Lower leg skin (tissue), 3 donors: ENCODE measurements around the gene NR0B2.

Experiments used
- POLR2A ChIP-seq, 2 donors: fragments of 450-650 bp; IDR thresholded peaks; one replicate each; pipeline ENCODE4 v1.6.1; 2016 to 2017; ENCODE audit warnings: antibody characterized with exemption in 2 of 2, mild to moderate bottlenecking in 1 of 2, moderate library complexity in 1 of 2
- TF ChIP-seq, protein P1 (sequence below), 3 donors: fragments of 450-650 bp; IDR thresholded peaks; one replicate each; pipeline ENCODE4 v1.5.1; 2016; ENCODE audit warnings: antibody characterized with exemption in 3 of 3, mild to moderate bottlenecking in 3 of 3, moderate library complexity in 2 of 3

DNA sequence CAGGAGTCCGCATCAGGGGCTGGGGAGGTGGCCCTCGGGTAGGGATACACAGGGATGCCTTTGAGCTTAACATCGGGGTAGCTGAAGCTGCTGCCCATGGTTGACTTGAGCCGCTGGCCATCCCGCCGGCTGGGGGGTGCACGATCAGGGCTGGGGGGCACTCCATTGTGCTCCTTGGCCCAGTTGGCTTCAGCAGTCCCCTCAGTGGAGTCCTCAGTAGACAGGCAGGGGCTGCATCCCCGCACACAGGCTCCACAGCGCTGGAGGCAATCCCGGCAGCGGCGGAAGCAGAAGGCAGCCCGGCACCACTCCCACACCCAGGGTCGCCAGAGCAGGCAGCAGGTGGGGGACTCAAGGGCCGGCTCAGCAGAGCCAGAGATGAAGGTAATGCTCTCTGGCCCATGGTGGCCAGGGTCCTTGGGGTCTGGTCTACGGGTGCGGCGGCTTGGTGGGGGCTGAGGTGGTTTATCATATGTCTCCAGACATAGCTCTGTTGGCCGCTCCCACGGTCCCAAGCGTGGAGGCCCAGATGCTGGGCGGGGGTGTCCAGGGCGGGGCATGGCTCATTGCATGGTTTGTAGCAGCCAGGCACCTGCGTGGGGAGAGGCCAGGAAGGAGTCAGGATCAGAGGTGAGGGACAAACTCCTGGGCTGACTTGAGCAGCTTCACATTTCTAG lies 38.2 kb upstream of the NR0B2 start:
- TF ChIP-seq, protein P1, sequence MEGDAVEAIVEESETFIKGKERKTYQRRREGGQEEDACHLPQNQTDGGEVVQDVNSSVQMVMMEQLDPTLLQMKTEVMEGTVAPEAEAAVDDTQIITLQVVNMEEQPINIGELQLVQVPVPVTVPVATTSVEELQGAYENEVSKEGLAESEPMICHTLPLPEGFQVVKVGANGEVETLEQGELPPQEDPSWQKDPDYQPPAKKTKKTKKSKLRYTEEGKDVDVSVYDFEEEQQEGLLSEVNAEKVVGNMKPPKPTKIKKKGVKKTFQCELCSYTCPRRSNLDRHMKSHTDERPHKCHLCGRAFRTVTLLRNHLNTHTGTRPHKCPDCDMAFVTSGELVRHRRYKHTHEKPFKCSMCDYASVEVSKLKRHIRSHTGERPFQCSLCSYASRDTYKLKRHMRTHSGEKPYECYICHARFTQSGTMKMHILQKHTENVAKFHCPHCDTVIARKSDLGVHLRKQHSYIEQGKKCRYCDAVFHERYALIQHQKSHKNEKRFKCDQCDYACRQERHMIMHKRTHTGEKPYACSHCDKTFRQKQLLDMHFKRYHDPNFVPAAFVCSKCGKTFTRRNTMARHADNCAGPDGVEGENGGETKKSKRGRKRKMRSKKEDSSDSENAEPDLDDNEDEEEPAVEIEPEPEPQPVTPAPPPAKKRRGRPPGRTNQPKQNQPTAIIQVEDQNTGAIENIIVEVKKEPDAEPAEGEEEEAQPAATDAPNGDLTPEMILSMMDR (IDR thresholded peaks at IDR 0.05): no peak
- TF ChIP-seq POLR2A (IDR thresholded peaks at IDR 0.05): no peak
